Endothelial cell of umbilical vein (primary cell): ENCODE measurements around the gene HOXC11.

Experiments used
- EZH2 ChIP-seq: IDR thresholded peaks from 2 replicates; pipeline ENCODE4 v1.6.1; 2012; ENCODE audit warnings: borderline replicate concordance, low read depth, mild to moderate bottlenecking, moderate library complexity, low read length, inconsistent platforms; ENCODE audit not compliant: severe bottlenecking
- GATA2 ChIP-seq: IDR thresholded peaks from 2 replicates; pipeline ENCODE4 v1.7.0; 2011; ENCODE audit warnings: low read depth, mild to moderate bottlenecking, moderate library complexity, mixed read lengths, low read length; ENCODE audit not compliant: insufficient read length, insufficient read depth
- MYC ChIP-seq: IDR thresholded peaks from one replicate; pipeline ENCODE4 v1.6.1; 2011; ENCODE audit warnings: mild to moderate bottlenecking, low read depth, low read length
- POLR2A ChIP-seq: IDR thresholded peaks from 2 replicates; pipeline ENCODE4 v1.6.1; 2012; ENCODE audit warnings: low read depth, mild to moderate bottlenecking, control low read depth, low read length
- POLR2AphosphoS5 ChIP-seq: IDR thresholded peaks from 2 replicates; pipeline ENCODE4 v1.6.1; 2012; ENCODE audit warnings: low read depth, mild to moderate bottlenecking, control low read depth, low read length, moderate library complexity; ENCODE audit not compliant: insufficient read depth
- TF ChIP-seq, protein P1 (sequence below), 2 donors: IDR thresholded peaks; 1 replicate in 1 of 2; 2 replicates in 1 of 2; pipeline ENCODE4 v1.5.1; 2011; ENCODE audit warnings: low read length in 2 of 2, mild to moderate bottlenecking in 2 of 2, moderate library complexity in 2 of 2, control low read depth in 1 of 2, inconsistent platforms in 1 of 2, low read depth in 1 of 2; ENCODE audit not compliant: insufficient read depth in 1 of 2; ENCODE audit errors: extremely low read depth in 1 of 2
- TF ChIP-seq, protein P2 (sequence below): IDR thresholded peaks from 2 replicates; pipeline ENCODE4 v1.6.1; 2011; ENCODE audit not compliant: insufficient read depth, insufficient read length

DNA sequence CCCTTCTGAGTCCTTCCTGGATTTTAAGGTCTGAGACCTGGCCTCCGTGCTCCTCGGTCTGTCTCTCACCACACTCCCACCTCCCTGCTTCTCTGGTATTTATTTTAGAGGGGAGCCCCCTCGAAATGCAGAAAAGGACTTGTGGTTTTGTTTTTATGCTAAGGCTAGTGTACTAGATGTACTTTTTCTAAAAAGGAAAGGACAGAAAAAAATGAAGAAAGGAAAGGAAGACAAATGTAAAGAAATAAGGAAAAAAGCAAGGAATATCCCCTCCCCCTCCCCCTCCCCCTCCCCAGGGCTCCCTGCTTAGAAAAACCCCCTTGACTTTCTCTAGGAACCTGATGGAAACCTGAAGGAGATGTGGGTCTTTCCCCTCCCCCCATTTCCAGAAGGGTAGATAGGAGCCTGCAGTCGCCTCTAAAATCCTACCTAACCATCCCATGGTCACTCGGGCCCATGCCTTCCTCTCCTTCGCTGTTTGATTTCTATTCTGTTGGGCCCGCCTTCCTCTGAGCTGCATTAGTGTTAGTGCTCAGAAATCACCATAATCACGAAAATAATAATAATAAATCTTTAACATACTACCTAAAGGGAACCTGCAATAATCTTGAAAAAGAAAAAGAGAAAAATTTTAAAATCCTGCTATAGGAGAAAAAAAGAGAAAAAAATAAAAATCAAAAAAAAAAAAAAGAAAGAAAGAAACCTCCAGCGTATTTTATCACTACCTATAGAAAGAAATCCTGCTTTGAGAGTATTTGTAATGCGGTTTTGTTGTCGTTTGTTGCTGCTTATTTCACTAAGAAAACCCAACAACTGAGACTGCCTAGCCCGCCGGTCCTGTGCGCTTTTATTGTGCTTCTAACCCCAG lies 39.0 kb downstream of the HOXC11 start:
- TF ChIP-seq, protein P1, sequence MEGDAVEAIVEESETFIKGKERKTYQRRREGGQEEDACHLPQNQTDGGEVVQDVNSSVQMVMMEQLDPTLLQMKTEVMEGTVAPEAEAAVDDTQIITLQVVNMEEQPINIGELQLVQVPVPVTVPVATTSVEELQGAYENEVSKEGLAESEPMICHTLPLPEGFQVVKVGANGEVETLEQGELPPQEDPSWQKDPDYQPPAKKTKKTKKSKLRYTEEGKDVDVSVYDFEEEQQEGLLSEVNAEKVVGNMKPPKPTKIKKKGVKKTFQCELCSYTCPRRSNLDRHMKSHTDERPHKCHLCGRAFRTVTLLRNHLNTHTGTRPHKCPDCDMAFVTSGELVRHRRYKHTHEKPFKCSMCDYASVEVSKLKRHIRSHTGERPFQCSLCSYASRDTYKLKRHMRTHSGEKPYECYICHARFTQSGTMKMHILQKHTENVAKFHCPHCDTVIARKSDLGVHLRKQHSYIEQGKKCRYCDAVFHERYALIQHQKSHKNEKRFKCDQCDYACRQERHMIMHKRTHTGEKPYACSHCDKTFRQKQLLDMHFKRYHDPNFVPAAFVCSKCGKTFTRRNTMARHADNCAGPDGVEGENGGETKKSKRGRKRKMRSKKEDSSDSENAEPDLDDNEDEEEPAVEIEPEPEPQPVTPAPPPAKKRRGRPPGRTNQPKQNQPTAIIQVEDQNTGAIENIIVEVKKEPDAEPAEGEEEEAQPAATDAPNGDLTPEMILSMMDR (IDR thresholded peaks at IDR 0.05; ENCODE audit: extremely low read depth in 1 of 2, insufficient read depth in 1 of 2, low read depth in 1 of 2, low read length in 2 of 2), result no peak
- no peak for TF ChIP-seq POLR2AphosphoS5
- TF ChIP-seq POLR2A, result no peak
- TF ChIP-seq EZH2, result no peak
- TF ChIP-seq, protein P2, sequence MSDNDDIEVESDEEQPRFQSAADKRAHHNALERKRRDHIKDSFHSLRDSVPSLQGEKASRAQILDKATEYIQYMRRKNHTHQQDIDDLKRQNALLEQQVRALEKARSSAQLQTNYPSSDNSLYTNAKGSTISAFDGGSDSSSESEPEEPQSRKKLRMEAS, result no peak
- TF ChIP-seq MYC, result no peak
- TF ChIP-seq GATA2, result no peak
